ENCODE measurements around the gene EGR2.
A peak's percentile ranks its signal among the peaks of the same experiment; 100 is the strongest.
"Not testable (repeated sequence)": the region's sequence is repeated elsewhere in the genome, so short reads cannot be mapped to it uniquely, and the experiment has no call there.

Gene EGR2

DNA sequence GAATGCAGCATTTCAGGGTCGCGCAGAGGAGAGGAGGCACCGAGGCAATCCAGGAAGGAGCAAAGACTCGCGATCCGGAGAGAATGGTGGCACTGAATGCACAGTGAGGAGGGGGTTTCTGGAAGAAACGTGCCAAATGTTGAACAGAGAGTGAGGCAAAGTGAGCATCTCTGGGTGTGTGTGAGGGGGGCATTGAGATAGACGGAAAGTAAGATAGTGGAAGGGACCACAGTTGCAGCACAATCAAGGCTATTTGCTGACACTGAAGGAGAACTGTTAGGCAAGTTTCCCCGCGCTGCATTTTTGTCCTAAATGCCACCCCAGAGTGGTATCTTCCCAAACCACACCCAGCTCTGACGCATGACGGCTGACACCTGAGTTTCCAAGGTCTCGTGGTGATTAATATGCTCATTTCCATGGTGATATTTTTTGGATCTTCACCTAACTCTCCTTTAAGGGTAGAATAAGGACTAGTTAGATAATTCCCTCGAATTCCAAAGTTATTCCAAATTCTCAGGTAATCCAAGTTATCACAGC is 26.1 kb downstream of the EGR2 start:
- H3K36me3 ChIP-seq (ENCODE audit: insufficient read depth, low read length) = no peaks in the 10 kb centered on the region
- H3K27me3 ChIP-seq (ENCODE audit: control insufficient read depth, insufficient read depth, low read length) = no peaks in the 10 kb centered on the region
- H3K4me2 ChIP-seq (ENCODE audit: low read length) = no peak overlapping the region
- H3K4me3 ChIP-seq (ENCODE audit: low read length) = no peak overlapping the region
- no peaks in the 10 kb centered on the region for H3K9me3 ChIP-seq (replicated peaks; ENCODE audit: low read length)
- peaks cover 20% of the 10 kb centered on the region for H3K4me1 ChIP-seq (ENCODE audit: control insufficient read depth, insufficient read depth, low read length)
- H3K9ac ChIP-seq (ENCODE audit: low read depth, low read length) = no peak overlapping the region

DNA sequence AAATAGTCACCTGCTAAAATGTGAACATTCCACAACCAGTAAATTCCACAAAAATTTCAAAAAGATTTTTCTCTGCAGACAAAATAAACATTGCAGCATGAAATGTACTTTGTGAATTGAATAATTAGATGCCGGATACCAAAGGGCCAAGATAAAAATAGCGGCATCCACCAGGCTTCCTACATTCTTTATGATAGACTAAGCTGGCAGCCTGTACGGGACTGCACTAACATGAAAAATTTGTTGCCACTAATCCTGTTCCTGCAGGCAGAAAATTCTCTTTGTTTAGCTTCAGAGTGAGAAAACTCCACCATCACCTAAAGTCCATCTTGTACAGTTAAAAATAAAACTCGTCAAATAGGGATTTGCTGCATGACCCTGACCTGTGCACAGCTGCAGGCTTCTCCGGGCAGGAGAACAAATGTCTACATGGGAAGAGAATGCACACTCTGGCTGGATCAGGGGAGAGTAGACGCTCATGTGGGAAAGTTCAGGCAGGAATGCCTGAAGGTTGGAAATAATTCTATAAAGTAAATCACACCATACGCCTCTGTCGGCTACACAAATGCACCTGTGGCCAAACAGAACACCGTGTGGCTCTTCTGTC is 27.2 kb downstream of the EGR2 start:
- Histone ChIP-seq H3K4me1 (ENCODE audit: control insufficient read depth, insufficient read depth, low read length) (peaks cover 9% of the 10 kb centered on the region), H3K36me3 (ENCODE audit: insufficient read depth, low read length) (no peaks in the 10 kb centered on the region), H3K4me2 (ENCODE audit: low read length) (peak overlapping the region; percentile 15), H3K27me3 (ENCODE audit: control insufficient read depth, insufficient read depth, low read length) (no peaks in the 10 kb centered on the region), H3K9me3 (replicated peaks; ENCODE audit: low read length) (no peaks in the 10 kb centered on the region), H3K4me3 (ENCODE audit: low read length) (no peak overlapping the region), H3K9ac (ENCODE audit: low read depth, low read length) (no peak overlapping the region)

DNA sequence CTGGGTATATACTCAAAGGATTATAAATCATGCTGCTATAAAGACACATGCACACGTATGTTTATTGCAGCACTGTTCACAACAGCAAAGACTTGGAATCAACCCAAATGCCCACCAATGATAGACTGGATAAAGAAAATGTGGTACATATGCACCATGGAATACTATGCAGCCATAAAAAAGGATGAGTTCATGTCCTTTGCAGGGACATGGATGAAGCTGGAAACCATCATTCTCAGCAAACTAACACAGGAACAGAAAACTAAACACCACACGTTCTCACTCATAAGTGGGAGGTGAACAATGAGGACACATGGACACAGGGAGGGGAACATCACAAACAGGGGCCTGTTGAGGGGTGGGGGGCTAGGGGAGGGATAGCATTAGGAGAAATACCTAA is 27.9 kb downstream of the EGR2 start:
- H3K9me3 ChIP-seq (replicated peaks; ENCODE audit: low read length); H3K4me1 ChIP-seq (ENCODE audit: control insufficient read depth, insufficient read depth, low read length); H3K27me3 ChIP-seq (ENCODE audit: control insufficient read depth, insufficient read depth, low read length); H3K36me3 ChIP-seq (ENCODE audit: insufficient read depth, low read length); H3K4me3 ChIP-seq (ENCODE audit: low read length); H3K9ac ChIP-seq (ENCODE audit: low read depth, low read length); H3K4me2 ChIP-seq (ENCODE audit: low read length): not testable (repeated sequence)

DNA sequence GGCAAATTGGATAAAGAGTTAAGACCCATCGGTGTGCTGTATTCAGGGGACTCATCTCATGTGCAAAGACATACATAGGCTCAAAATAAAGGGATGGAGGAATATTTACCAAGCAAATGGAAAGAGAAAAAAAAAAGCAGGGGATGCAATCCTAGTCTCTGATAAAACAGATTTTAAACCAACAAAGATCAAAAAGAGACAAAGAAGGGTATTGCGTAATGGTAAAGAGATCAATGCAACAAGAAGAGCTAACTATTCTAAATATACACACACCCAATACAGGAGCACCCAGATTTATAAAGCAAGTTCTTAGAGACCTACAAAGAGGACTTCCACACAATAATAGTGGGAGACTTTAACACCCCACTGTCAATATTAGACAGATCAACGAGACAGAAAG is 31.6 kb downstream of the EGR2 start:
- H3K4me1 ChIP-seq (ENCODE audit: control insufficient read depth, insufficient read depth, low read length) = peaks cover 12% of the 10 kb centered on the region
- not testable (repeated sequence) for H3K9ac ChIP-seq (ENCODE audit: low read depth, low read length); H3K36me3 ChIP-seq (ENCODE audit: insufficient read depth, low read length); H3K4me3 ChIP-seq (ENCODE audit: low read length); H3K27me3 ChIP-seq (ENCODE audit: control insufficient read depth, insufficient read depth, low read length); H3K9me3 ChIP-seq (replicated peaks; ENCODE audit: low read length); H3K4me2 ChIP-seq (ENCODE audit: low read length)

DNA sequence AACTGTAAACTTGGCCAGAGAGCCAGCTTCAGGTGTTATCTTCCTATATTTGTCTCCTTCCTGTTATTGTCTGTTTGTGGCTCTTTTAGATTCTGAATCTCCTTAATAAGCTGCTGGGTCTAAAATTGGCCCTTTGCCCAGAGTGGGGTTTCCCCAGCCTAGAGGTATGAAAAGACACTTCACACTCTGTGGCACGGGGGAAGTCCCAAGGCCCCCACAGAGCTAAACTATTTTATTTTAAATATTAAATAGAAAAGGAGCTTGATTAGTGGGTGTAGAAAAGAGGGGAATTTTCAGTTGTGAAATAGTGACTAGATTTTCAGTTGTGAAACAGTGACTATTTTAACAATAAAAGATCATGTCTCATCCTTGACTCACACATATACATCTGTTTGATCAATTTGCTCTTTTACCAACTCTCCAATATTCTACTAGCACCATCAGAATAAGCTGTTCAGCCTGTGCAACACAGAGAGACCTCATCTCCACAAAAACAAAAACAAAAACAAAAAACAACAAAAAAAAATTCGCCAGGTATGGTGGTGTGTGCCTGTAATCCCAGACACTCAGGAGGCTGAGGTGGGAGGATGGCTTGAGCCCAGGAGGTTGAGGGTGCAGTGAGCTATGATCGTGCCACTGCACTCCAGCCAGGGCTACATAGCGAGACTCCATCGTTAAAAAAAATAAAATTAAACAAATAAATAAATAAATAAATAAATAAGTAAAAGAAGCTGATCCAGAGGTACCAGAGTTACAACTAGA is 36.5 kb downstream of the EGR2 start:
- H3K4me3 ChIP-seq (ENCODE audit: low read length) = no peak overlapping the region
- peaks cover 8% of the 10 kb centered on the region for H3K4me1 ChIP-seq (ENCODE audit: control insufficient read depth, insufficient read depth, low read length)
- H3K27me3 ChIP-seq (ENCODE audit: control insufficient read depth, insufficient read depth, low read length) = no peaks in the 10 kb centered on the region
- H3K9me3 ChIP-seq (replicated peaks; ENCODE audit: low read length) = no peaks in the 10 kb centered on the region
- H3K9ac ChIP-seq (ENCODE audit: low read depth, low read length) = no peak overlapping the region
- no peaks in the 10 kb centered on the region for H3K36me3 ChIP-seq (ENCODE audit: insufficient read depth, low read length)
- no peak overlapping the region for H3K4me2 ChIP-seq (ENCODE audit: low read length)

DNA sequence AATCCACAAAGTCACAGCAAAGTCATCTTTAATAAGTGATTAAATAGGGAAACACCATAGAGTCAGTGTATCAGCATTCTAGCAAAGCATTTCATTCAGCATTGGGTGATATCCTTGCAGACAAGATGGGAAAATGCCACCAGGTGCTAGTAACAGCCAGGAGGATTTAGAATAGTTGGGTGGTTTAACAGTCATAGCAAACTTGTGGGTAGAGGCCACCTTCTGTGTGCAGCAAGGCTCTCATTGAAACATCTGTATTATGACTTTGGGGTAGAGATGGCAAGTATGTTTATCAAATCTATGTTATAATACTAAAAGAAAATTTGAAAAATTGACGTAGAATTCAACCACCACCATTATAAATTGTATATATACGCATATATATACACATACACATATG is 38.0 kb downstream of the EGR2 start:
- no peak overlapping the region for H3K9ac ChIP-seq (ENCODE audit: low read depth, low read length)
- no peak overlapping the region for H3K4me3 ChIP-seq (ENCODE audit: low read length)
- no peak overlapping the region for H3K4me2 ChIP-seq (ENCODE audit: low read length)
- peaks cover 8% of the 10 kb centered on the region for H3K4me1 ChIP-seq (ENCODE audit: control insufficient read depth, insufficient read depth, low read length)
- no peaks in the 10 kb centered on the region for H3K27me3 ChIP-seq (ENCODE audit: control insufficient read depth, insufficient read depth, low read length)
- H3K36me3 ChIP-seq (ENCODE audit: insufficient read depth, low read length) = no peaks in the 10 kb centered on the region
- H3K9me3 ChIP-seq (replicated peaks; ENCODE audit: low read length) = no peaks in the 10 kb centered on the region

DNA sequence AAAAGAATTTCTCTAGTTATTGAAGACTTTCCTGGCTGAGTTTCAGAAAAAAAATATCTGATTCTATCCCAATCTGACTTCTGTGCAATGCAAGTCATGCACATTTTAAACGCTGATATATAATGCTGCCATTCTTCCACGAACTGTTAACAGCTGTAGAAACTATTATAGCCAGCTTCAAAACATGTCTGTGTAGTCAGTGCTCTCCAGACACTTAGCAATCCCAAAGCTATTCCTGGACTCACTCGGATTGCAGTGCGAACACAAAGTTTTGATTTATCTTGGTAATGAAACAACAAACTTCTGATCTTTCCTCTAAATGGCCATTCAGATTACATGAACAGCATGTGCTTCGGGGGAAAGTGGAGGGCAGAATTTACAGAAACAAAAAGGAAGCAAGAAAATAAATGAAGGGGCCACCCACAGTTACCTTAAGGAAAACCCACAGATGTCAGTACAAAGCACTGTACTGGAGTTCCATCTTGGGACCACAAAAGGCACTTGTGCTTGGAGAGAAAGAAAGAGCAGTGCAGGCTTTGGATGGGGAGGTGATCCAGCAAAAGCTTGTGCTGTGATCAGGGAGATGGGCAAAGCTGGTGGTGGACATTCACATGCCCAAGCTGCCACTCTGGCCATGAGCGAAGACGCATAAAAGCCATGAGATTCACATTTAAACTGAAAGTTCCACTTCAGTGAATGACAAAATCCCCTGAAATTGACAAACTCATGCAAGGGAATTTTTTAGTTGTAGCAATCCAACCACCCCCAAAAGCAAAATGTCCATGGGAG is 43.8 kb downstream of the EGR2 start:
- Histone ChIP-seq H3K9ac (ENCODE audit: low read depth, low read length) (no peak overlapping the region), H3K36me3 (ENCODE audit: insufficient read depth, low read length) (no peaks in the 10 kb centered on the region), H3K9me3 (replicated peaks; ENCODE audit: low read length) (no peaks in the 10 kb centered on the region), H3K4me1 (ENCODE audit: control insufficient read depth, insufficient read depth, low read length) (peaks cover 10% of the 10 kb centered on the region), H3K4me2 (ENCODE audit: low read length) (peak overlapping the region; percentile 48), H3K4me3 (ENCODE audit: low read length) (no peak overlapping the region), H3K27me3 (ENCODE audit: control insufficient read depth, insufficient read depth, low read length) (no peaks in the 10 kb centered on the region)

DNA sequence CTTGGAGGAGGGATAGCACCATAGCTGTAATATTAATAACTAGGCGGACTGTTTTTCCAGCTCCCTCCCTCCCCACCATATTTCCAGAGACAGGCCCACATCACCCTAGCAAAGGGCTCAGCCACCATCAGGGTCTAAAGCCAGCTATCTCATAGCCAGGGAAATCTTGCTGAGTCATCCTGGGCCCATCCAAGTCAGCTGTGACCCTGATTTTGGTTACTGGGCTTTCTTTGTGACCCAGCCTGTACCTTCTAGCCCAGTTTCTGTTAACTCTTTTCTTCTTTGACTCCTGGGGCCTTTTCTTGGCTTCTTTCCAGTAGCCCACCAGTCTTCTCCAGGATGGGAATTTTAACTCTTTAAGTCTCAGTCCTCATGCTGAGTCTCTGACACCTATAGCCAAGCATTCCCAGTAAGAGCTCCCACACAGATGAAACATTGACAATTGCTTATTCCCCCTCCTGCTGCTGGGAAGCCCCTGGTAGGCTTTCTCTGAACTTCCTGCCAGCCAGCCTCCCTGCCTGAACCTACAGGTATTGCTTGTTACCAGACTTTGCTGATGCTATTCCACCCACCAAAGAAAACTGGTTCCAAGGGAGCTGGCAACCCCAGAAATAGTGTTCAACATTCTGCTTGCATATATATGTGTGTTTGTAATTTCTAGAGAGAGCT is 46.5 kb downstream of the EGR2 start:
- Histone ChIP-seq H3K9ac (ENCODE audit: low read depth, low read length) (no peak overlapping the region), H3K4me3 (ENCODE audit: low read length) (no peak overlapping the region), H3K27me3 (ENCODE audit: control insufficient read depth, insufficient read depth, low read length) (no peaks in the 10 kb centered on the region), H3K9me3 (replicated peaks; ENCODE audit: low read length) (no peaks in the 10 kb centered on the region), H3K36me3 (ENCODE audit: insufficient read depth, low read length) (no peaks in the 10 kb centered on the region), H3K4me2 (ENCODE audit: low read length) (no peak overlapping the region), H3K4me1 (ENCODE audit: control insufficient read depth, insufficient read depth, low read length) (peaks cover 10% of the 10 kb centered on the region)

DNA sequence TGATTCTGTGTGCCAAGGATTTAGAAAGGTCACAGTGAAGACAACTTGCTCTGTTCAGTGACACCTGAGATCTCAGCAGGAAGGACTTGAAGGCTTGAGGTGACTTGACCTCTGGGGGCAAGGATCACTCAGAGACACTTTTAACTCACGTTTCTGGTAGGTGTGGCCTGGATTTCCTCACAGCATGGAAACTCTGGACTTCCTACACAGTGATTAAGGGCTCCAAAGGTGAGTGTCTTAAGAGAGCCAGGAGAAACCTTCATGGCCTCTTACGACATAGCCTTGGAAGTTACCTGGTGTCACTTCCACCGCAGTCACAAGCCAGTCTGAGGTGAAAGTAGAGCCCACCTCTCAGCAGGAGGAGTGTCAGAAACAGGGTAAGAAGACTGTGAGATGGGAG is 49.8 kb downstream of the EGR2 start:
- H3K9ac ChIP-seq (ENCODE audit: low read depth, low read length) = no peak overlapping the region
- no peak overlapping the region for H3K4me3 ChIP-seq (ENCODE audit: low read length)
- H3K27me3 ChIP-seq (ENCODE audit: control insufficient read depth, insufficient read depth, low read length) = no peaks in the 10 kb centered on the region
- no peak overlapping the region for H3K4me2 ChIP-seq (ENCODE audit: low read length)
- H3K36me3 ChIP-seq (ENCODE audit: insufficient read depth, low read length) = no peaks in the 10 kb centered on the region
- H3K4me1 ChIP-seq (ENCODE audit: control insufficient read depth, insufficient read depth, low read length) = peaks cover 6% of the 10 kb centered on the region
- no peaks in the 10 kb centered on the region for H3K9me3 ChIP-seq (replicated peaks; ENCODE audit: low read length)

DNA sequence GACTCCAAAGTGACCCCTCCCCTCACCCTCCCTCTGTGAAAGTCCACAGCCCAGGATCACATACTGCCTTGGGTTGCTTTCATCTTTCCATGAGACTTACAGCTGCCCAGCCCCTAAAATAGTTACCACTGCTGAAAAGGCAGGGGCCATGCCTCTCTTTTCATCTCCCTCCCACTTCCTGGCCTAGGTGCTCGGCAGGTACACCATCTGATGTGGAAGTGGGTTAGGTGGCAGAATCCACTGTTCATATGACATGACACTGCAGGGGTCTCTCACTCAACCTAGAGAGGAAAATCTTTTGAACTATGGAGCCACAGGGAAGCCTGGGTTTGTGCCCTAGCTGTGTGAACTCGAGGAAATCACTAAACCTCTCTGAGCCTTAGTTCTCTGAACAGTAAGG is 50.4 kb downstream of the EGR2 start:
- Histone ChIP-seq H3K4me1 (ENCODE audit: control insufficient read depth, insufficient read depth, low read length) (peaks cover 6% of the 10 kb centered on the region), H3K36me3 (ENCODE audit: insufficient read depth, low read length) (no peaks in the 10 kb centered on the region), H3K9me3 (replicated peaks; ENCODE audit: low read length) (no peaks in the 10 kb centered on the region), H3K4me2 (ENCODE audit: low read length) (no peak overlapping the region), H3K9ac (ENCODE audit: low read depth, low read length) (no peak overlapping the region), H3K4me3 (ENCODE audit: low read length) (no peak overlapping the region), H3K27me3 (ENCODE audit: control insufficient read depth, insufficient read depth, low read length) (no peaks in the 10 kb centered on the region)

DNA sequence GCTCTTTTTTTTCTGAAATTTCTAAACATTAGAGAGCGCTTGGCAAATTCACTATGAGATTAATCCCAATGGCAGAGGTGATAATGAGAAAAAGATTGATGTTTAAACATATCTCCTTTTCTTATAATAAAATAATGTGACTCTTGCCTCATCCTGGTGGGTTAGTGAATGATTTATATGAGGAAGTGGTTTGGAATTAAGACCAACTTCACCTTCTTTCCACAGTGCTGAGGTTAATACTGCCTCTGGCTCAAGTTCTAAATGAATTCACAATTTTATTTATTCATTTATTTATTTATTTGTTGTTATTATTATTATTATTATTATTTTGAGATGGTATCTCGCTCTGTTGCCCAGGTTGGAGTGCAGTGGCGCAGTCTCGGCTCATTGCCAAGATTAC is 52.2 kb downstream of the EGR2 start:
- Histone ChIP-seq H3K4me1 (ENCODE audit: control insufficient read depth, insufficient read depth, low read length) (no peaks in the 10 kb centered on the region), H3K36me3 (ENCODE audit: insufficient read depth, low read length) (no peaks in the 10 kb centered on the region), H3K9ac (ENCODE audit: low read depth, low read length) (no peak overlapping the region), H3K27me3 (ENCODE audit: control insufficient read depth, insufficient read depth, low read length) (no peaks in the 10 kb centered on the region), H3K4me3 (ENCODE audit: low read length) (no peak overlapping the region), H3K9me3 (replicated peaks; ENCODE audit: low read length) (no peaks in the 10 kb centered on the region), H3K4me2 (ENCODE audit: low read length) (no peak overlapping the region)
